ENCODE measurements around the gene SORBS1. TPM values are rescaled to one million over a fixed set of nuclear protein-coding genes. Genes with fewer than 3 reads are reported as not detected.

The SORBS1 gene
- total and polyA plus RNA-seq, 2 of the 13 experiments (the other 11 are each of a cell fraction or from before 2014, with no cell fraction given) = 16.8 to 39.8 TPM

- no peak for TF ChIP-seq SNAPC4 (CRISPR knock-in tag; IDR thresholded peaks at IDR 0.05)
- TF ChIP-seq MXI1 (IDR thresholded peaks at IDR 0.05; ENCODE audit: borderline replicate concordance, low read depth, low read length) = no peak
- TF ChIP-seq FOXC1 (CRISPR knock-in tag; IDR thresholded peaks at IDR 0.05; ENCODE audit: borderline replicate concordance) = no peak
- TF ChIP-seq ZNF83 (CRISPR knock-in tag; IDR thresholded peaks at IDR 0.05; ENCODE audit: borderline replicate concordance) = no peak
- no peak for TF ChIP-seq ZFX (CRISPR knock-in tag; IDR thresholded peaks at IDR 0.05; ENCODE audit: low read depth)
- no peak for TF ChIP-seq SMAD9 (CRISPR knock-in tag; IDR thresholded peaks at IDR 0.05)
- no peak for TF ChIP-seq ZNF234 (CRISPR knock-in tag; conservative IDR thresholded peaks at IDR 0.05)
- peak; percentile 96 for TF ChIP-seq MIXL1 (CRISPR knock-in tag; IDR thresholded peaks at IDR 0.05)
- no peak; the same call in 1 of the 2 replicates for TF ChIP-seq ZNF556 (CRISPR knock-in tag; IDR thresholded peaks at IDR 0.05; ENCODE audit: borderline replicate concordance)
- TF ChIP-seq JARID2 (CRISPR knock-in tag; IDR thresholded peaks at IDR 0.05; ENCODE audit: insufficient replicate concordance) = no peak
- peak; percentile 49; the same call in 1 of the 2 replicates for TF ChIP-seq SPEN (CRISPR knock-in tag; IDR thresholded peaks at IDR 0.05; ENCODE audit: low read depth)
- TF ChIP-seq ZC3H13 (CRISPR knock-in tag; IDR thresholded peaks at IDR 0.05) = no peak
- peak; percentile 26; the same call in 1 of the 2 replicates for TF ChIP-seq MIER3 (CRISPR knock-in tag; IDR thresholded peaks at IDR 0.05; ENCODE audit: borderline replicate concordance)
- 0 out of 2 replicates have a peak, but pooled peaks have one; percentile 3 for TF ChIP-seq SMC3 (IDR thresholded peaks at IDR 0.05; ENCODE audit: low read length)
- TF ChIP-seq ADNP (CRISPR knock-in tag; IDR thresholded peaks at IDR 0.05) = no peak
- TF ChIP-seq RNF2 (conservative IDR thresholded peaks at IDR 0.05; ENCODE audit: low read depth) = no peak
- TF ChIP-seq ARNTL (CRISPR knock-in tag; IDR thresholded peaks at IDR 0.05) = no peak
- no peak for TF ChIP-seq NRL (CRISPR knock-in tag; IDR thresholded peaks at IDR 0.05; ENCODE audit: borderline replicate concordance)
- no peak for TF ChIP-seq CERS6 (CRISPR knock-in tag; IDR thresholded peaks at IDR 0.05)
- TF ChIP-seq NCOA1 (CRISPR knock-in tag; IDR thresholded peaks at IDR 0.05) = no peak
- no peak for TF ChIP-seq ETV6 (CRISPR knock-in tag; conservative IDR thresholded peaks at IDR 0.05)
- TF ChIP-seq ZNF878 (CRISPR knock-in tag; IDR thresholded peaks at IDR 0.05) = no peak
- no peak for TF ChIP-seq EED (CRISPR knock-in tag; IDR thresholded peaks at IDR 0.05)
- TF ChIP-seq CSRNP1 (CRISPR knock-in tag; IDR thresholded peaks at IDR 0.05) = no peak
- no peak for TF ChIP-seq ZNF746 (CRISPR knock-in tag; IDR thresholded peaks at IDR 0.05)
Measured at GRCh38 chr10:95457319-95457886, 103.8 kb downstream of the SORBS1 start (continued).
